Endothelial cell of hepatic sinusoid (primary cell): ENCODE data around the gene TBL1X.
"Not testable (repeated sequence)": the region's sequence is repeated elsewhere in the genome, so short reads cannot be mapped to it uniquely, and the experiment has no call there.

Experiments
- in situ Hi-C: cut with HindIII; loops from 2 replicates; pipeline ENCODE4 v1.10.0; 2017; ENCODE audit warnings: low sequenced_read_pairs

TBL1X gene

GRCh38 chrX:9464435-9465371 lies at the start of gene TBL1X:
Gene TBL1X, plus strand, starts transcription at chrX:9465058. Its CDS starts 188,529 bp downstream, at chrX:9653587.
- in situ Hi-C loops, result no loop called here

- in situ Hi-C loops, result no loop called here
These were observed 48.1 kb upstream of the TBL1X start for GRCh38 chrX:9416562-9417348.

- in situ Hi-C loops, result no loop called here
These were observed 46.6 kb upstream of the TBL1X start for GRCh38 chrX:9418262-9418661.

- in situ Hi-C loops, result no loop called here
These were observed 44.3 kb upstream of the TBL1X start for GRCh38 chrX:9420275-9421265.

GRCh38 chrX:9429767-9430166 lies 35.1 kb upstream of the TBL1X start:
- in situ Hi-C loops, result no loop called here

- in situ Hi-C loops, result no loop called here
These were observed 34.4 kb upstream of the TBL1X start for GRCh38 chrX:9430346-9430921.

GRCh38 chrX:9431281-9431680 lies 33.6 kb upstream of the TBL1X start:
- in situ Hi-C loops, result no loop called here

GRCh38 chrX:9433596-9433995 lies 31.3 kb upstream of the TBL1X start:
- in situ Hi-C loops, result no loop called here

- in situ Hi-C loops, result no loop called here
These were observed 30.8 kb upstream of the TBL1X start for GRCh38 chrX:9434051-9434550.

GRCh38 chrX:9435086-9435485 lies 29.8 kb upstream of the TBL1X start:
- in situ Hi-C loops, result not testable (repeated sequence)

GRCh38 chrX:9436812-9437211 lies 28.0 kb upstream of the TBL1X start:
- in situ Hi-C loops, result no loop called here

- in situ Hi-C loops, result no loop called here
These were observed 25.8 kb upstream of the TBL1X start for GRCh38 chrX:9438933-9439494.

GRCh38 chrX:9440116-9440844 lies 24.6 kb upstream of the TBL1X start:
- in situ Hi-C loops, result no loop called here

- in situ Hi-C loops, result no loop called here
These were observed 22.8 kb upstream of the TBL1X start for GRCh38 chrX:9442056-9442455.

GRCh38 chrX:9443327-9443726 lies 21.5 kb upstream of the TBL1X start:
- in situ Hi-C loops, result no loop called here

GRCh38 chrX:9447906-9448305 lies 17.0 kb upstream of the TBL1X start:
- in situ Hi-C loops, result no loop called here

GRCh38 chrX:9456250-9457074 lies 8.4 kb upstream of the TBL1X start:
- in situ Hi-C loops, result no loop called here

GRCh38 chrX:9458034-9458433 lies 6.8 kb upstream of the TBL1X start:
- in situ Hi-C loops, result not testable (repeated sequence)
